NCI-H510A treated with DMSO at 0.1 percent for 48 hours (cell line): ENCODE data around the gene IDH2.
"Not testable (repeated sequence)": the region's sequence is repeated elsewhere in the genome, so short reads cannot be mapped to it uniquely, and the experiment has no call there.

Experiments used
- DNase-seq: peaks from one replicate; lab custom pipeline; 2025; lab: John Stamatoyannopoulos, UW

IDH2 gene

DNA sequence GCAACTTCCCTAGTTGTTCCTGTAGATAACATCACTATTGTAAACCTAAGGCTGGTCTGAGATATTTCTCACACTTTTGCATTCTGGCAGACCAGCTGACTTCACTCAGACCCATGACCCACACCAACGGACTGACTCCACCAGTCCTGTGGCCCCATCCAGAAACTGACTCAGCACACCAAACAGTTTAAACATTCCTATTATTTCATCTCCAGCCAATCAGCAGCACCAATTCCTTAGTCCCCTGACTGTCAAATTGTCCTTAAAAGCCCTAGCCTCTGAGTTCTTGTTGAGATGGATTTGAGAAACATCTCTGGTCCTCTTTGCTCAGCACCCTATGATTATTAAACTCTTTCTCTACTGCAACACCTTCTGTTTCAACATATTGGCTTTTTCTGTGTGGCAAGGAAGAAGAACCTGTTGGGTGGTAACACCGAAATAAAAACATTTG, 12.2 kb upstream of the IDH2 start:
- no peak for DNase-seq

DNA sequence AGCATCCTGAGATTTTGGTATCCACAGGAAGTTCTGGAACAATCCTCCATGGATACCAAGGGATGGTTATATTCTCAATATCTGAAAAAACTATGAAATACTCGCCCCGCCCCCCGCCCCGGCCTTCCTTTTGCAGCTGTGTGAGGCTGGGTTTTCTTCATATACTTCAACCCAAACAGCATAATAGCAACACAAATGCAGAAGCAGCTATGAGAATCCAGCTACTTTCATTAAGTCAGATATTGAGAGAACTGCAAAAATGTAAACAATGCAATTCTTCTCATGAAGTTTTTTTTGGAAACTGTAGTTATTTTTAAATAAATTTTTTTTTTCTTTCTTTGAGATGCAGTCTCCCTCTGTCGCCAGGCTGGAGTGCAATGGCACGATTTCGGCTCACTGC, 10.9 kb upstream of the IDH2 start:
- DNase-seq = no peak

DNA sequence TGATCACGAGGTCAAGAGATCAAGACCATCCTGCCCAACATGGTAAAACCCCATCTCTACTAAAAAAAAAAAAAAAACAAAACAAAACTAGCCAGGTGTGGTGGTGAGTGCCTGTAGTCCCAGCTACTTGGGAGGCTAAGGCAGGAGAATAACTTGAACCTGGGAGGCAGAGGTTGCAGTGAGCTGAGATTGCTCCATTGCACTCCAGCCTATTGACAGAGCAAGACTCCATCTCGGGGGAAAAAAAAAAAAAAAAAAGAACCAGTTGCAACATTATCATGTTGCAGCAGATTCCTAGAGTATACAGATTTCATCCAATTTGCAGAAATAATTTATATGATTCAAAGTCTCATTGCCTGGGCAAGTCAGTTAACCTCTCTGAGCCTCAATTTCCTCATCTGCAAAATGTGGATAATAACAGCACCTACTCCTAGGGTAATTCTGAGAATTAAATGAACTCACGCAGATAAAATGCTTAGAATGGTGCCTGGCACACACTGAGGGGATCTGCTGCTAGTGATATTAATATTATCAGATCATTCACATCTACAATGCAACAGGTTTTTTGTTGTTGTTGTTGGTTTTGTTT, 7.0 kb upstream of the IDH2 start:
- not testable (repeated sequence) for DNase-seq

DNA sequence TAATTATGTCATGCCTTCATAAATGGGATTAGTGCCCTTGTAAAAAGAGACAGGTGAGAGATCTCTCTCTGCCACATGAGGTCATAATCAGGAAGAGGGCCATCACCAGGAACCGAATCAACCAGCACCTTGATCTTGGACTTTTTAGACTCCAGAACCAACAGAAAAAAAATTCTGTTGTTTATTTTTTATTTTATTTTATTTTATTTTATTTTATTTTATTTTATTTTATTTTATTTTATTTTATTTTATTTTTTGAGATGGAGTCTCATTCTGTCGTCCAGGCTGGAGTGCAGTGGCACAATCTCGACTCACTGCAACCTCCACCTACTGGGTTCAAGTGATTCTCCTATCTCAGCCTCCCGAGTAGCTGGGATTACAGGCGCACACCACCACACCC, 5.8 kb upstream of the IDH2 start:
- DNase-seq = not testable (repeated sequence)

DNA sequence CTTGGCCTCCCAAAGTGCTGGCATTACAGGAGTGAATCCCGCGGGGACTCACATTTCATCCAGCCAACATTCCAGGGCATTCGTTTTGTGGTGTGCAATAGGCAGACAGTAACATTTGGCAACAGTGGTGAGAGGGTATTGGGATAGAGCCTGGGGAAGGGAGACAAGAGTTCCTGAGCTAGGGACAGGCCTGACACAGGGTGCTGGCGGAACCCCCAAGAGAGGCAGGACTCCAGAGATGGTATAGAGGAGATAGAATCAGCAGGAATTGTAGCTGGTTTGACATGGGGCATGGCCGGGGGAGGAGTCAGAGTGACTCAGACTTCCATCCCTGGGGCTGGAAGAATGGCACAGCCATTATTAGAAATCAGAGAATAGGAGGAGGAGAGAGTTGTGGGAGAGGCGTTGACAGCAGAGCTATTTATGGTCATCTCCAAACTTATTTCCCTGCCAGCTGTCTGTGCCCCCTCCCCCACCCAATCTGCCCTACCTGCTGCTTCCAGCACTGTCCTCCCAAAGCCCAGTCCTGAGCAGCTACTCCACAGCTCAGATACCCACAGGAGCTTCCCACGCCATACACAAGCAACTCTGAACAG, 4.4 kb upstream of the IDH2 start:
- peak; percentile 62 for DNase-seq

DNA sequence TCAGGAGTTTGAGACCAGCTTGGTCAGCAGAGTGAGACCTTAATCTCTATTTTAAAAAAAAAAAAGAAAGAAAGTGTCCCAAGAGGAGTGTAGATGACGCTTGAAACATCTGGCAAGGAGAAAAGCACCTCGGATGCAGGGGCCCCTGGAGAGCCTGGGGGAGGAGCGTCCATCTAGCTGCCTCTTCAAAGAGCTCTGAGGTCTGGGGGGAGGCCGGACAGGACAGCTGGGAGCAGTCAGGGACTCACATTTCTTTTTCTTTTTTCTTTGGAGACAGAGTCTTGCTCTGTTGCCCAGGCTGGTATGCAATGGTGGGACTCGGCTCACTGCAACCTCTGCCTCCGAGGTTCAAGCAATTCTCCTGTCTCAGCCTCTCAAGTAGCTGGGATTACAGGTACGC, 3.3 kb upstream of the IDH2 start:
- no peak for DNase-seq

DNA sequence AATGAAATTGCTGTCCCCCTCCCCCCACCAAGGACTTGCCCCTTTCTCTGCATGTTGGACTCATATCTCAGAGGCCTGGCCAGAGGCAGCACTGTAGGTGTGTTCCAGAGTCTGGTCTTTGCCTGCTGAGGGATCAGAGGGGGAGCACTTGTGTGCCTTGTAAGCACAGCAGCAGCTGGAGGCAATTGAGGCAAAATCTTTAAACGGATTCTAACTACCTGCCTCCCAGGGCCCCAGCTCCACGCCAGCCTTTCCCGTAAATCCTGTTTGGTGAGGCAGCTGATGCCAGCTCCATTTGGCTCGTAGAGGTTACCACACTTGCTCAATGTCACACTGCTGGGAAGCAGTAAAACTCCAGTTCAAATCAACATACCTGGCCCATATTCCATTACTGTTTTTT, 2.3 kb upstream of the IDH2 start:
- DNase-seq = peak; percentile 69

DNA sequence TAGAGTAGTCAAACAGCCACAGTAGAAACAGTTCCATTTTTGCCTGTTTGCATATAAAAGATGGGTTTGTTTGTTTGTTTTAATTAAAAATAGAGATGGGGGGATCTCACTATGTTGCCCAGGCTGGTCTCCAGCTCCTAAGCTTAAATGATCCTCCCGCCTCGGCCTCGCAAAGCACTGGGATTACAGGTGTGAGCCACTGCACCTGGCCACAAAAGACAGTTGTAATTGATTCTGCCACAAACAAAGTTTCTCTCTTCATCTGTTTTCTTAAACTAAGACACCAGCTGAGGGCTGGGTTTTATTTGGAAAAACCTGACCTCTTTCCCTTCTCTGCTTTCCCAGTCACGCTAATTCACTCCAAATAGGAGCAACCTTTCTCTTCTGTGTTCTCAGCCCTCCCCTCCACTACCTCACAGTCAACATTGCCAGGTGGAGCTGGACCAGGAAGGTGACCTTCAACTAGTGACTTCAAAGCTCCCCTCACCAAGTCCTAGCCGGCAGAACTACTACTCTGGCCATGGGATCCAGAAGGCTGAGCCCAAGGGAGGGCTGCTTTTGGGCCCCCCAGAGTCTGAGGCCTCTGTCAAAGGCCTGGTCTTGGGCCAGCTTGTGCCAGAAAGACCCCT, 1.5 kb upstream of the IDH2 start:
- peak; percentile 58 for DNase-seq

DNA sequence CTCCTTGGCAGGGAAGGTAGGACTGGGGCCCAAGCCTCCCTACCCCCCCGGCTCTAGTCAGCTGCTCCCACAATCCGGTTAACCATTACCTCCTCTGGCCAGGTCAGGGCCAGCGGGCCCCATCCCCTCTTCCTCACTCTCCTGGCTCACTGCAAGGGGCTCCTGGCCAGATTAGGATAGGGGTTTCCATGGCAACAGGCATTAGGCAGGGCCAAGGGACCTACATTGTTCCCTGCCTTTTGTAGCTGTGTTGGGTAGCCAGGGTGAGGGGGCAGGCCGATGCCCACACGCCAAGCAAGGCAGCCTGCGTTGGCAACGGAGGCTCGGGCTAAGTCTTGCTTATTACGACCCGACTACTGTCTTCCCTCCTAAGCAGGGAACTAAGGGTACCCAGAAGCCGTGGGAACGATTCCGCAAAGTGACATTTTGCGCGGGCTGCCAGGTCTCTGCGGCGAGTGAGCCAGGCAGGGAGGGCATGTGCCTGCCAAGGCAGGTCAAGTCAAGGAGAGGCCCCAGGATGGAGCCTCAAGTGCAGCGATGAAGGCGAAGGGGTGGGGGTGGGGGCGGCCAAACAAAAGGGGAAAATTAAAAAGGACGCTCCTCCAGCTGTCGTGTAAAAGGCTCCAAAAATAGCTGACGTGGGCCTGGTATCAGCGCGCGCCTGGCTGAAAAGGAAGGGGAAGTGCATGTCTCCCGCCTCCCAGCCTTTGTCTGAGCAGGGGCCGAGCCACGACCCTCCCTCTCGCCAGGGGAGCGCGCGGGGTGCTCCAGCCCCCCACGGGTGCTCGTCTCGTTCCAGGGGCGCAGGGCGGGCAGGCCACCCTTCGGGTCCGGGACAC, 919 bp downstream of the IDH2 start:
- peak; percentile 17 for DNase-seq

DNA sequence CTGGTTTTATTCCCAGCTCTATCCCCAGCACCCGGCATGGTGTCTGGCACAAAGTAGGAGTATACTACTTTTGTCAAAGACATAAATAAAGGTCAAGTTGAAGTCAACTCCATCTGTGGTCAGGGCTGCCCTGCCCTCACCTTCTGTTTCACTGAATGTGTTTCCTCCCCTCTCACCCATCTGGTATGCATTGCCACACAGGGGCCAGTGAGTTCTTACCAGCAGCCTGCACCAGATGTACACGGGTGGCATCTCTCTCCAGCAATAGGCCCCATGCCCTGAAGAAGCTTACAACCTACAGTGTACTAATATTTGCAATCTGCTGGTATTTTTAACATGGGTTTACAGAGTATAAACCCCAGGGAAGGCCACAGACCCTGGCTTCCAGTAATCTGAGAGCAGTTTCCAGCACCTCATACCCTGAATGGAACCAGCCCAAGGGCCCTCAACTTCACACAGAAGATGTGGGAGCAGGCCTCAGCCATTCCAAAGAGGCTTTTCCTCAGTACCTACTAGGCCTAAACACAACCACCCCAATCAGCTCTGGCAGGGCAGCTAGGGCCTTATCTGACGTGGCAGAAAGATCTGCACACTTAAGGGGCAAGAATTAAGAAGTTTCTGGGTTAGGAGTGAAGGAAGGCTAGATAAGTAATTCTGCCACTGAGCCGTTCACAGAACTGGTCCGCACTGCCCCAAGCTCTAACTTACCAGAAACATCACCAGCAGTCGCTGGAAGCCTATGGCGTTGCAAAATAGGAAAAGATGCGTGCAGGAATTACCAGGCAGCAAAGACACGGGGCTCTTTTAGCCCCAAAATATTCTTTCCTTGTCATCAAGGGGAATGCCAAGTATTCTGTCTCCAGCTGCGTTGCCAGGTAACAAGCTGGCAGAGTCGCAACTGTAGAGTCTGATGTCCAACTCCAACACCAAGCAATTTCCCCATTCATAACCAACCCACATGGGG, 2.1 kb downstream of the IDH2 start:
- no peak for DNase-seq

DNA sequence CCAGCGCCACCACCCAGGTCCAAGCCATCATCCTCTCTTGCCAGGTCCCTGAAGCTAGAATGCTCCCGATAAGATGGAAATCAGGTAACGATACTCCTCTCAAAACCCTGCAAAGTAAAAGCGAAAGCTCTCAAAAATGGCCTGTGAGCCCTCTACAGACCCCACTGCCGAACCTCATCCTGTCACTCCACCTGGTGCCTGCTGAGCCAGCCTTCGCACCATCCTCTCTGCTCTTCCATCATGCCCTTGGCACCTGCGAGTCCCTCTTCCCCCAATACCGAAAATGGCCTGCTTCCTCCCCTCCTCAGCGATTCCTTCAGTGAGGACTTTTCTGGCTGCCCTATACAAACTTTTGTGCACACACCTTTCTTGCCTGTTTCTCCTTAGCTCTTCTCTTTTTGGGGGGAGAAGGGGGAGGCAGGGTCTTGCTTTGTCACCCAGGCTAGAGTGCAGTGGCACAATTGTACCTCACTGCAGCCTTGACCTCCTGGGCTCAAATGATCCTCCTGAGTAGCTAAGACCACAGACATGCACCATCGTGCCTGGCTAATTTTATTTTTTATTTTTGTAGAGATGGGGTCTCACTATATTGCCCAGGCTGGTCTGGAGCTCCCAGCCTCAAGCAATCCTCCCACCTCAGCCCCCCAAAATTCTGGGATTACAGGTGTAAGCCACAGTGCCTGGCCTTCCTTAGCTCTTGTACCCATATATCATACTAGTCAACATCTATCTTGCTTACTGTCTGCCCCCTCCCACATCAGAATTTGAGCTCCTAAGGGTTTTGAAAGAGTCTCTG, 3.0 kb downstream of the IDH2 start:
- no peak for DNase-seq

DNA sequence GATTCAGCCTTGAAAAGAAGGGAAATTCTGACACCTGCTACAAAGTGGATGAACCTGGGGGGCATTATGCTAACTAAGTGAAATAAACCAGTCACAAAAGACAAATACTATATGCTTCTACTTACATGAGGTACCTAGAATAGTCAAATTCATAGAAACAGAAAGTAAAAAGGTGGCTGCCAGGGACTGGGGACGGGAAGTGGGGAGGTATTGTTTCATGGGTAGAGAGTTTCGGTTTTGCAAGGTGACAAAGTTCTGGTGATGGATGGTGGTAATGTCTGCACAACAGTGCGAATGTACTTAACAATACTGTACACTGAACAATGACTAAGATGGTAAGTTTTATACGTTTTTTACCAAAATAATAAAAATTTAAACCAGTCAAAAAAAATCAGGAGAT, 4.8 kb downstream of the IDH2 start:
- no peak for DNase-seq

DNA sequence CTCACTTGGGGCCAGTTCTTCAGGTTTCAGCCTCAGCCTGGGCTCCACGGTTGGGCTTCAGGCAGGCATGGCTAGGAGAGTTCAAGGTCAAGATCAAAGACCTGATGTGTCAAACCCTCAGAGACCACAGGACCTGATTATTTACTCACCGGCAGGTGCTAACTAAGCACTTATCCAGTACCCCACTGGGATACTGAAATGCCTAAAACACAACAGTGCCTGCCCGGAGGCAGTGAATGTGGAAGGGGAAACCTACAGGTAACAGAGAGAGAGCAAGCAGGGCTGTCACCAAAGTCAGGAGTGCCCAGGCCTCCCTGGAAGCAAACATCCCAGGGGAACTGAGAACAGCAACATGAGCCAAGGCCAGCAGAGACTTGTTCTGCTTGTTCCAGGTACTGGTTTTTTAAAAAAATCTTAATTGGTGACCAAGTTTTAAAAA, 6.7 kb downstream of the IDH2 start:
- peak; percentile 64 for DNase-seq

DNA sequence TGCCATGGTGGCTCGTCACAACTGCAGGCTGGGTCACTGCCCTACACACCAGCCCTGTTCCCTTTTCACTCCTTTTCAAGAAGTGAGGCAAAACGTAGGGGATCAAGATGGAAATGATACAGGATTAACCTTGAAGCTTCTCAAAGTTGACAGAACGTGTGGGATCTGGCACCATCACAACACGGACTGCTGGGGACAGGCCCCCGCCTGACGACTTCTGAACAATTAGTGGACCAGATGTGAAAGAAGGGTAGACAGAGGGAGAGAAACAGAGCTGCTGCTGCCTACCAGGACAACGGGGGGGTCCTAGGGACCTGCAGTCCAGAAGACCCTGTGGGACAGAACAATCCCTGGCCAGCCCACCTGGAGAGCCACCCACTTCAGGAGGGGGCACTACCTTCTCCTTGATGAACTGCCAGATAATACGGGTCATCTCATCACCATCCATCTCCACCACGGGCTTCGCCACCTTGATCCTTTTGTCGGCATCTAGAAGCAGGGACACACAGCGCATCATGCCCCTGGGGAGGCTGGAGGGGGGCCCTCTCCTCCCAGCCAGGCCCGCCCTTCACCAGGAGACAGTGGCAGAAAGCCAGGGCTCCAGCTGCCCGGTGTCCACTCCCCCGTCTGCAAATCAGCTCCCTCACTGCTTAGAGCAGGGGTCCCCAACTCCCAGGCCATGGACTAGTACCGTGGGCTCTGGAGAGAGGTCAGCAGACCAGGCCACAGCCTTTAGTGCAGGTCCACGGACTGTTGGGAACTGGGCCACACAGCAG, 10.9 kb downstream of the IDH2 start:
- DNase-seq = no peak

DNA sequence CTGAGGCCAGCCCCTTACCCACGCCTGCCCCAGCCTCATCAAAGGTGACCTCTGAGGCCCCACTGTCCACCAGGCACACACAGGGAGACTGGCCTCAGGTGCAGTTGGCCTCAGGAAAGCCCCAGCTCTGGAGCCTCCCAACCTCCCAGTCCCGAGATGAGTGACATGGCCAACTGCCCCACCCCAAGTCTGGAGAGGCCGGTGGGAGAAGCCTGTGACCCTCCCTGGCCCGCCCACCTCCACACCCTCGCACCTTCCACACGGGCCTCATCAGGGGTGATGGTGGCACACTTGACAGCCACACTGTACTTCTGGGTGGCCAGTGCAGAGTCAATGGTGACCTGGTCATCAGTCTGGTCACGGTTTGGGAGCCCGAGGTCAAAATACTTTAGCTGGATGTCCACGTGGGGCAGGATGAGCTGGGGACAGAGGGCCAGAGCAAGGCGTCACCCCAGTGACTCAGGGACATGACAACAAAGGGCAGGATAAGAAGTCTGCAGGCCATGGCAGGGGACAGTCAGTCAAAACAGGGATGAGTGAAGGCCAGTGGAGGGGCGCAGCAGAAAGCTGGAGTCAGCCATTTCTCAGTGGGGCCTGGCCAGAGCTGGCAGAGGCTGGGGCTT, 11.9 kb downstream of the IDH2 start:
- no peak for DNase-seq

DNA sequence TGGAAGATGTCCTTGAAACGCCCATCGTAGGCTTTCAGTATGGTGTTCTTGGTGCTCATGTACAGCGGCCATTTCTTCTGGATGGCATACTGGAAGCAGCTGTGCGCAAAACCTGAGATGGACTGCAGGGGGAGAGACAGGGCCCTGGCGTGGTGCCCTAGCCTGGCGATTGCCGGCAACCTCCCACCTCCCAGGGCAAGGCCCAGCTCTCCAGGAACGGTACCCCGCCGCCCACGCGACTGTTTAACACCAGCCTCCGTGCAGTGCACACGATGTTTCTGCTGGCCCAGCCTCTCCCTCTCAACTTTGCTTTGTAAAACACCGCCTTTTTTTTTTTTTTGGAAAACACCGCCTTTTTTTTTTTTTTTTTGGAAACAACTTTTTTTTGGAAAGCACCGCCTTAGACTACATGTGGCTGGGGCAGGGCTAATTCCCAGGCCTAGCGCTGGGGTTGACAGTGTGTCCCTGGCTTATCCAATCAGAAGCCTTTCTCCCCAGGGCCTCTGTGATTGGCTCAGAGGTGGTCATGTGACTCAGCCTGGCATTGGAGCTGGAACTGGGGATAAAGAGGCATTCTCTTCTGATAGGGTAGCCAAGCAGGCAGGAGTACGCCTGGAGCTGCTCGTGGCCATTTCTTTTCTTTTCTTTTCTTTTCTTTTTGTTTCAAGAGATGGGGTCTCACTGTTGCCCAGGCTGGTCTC, 14.7 kb downstream of the IDH2 start:
- DNase-seq = no peak

DNA sequence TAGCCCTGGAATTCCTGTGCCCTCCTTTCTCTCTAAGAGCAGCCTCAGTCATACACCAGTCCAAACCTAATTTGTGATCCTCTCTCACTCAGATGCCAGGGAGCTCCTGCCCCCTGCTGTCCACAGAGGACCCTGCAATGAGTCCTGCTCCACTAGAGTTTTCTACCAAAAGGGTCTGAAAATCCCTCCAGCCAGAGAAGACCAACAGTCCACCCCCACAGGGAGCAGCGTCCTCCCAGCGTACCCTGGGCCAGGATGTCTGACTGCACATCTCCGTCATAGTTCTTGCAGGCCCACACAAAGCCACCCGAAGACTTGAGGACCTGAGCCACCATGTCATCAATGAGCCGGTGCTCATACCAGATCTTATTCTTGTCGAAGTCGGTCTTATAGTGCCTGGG, 15.4 kb downstream of the IDH2 start:
- peak; percentile 40 for DNase-seq

DNA sequence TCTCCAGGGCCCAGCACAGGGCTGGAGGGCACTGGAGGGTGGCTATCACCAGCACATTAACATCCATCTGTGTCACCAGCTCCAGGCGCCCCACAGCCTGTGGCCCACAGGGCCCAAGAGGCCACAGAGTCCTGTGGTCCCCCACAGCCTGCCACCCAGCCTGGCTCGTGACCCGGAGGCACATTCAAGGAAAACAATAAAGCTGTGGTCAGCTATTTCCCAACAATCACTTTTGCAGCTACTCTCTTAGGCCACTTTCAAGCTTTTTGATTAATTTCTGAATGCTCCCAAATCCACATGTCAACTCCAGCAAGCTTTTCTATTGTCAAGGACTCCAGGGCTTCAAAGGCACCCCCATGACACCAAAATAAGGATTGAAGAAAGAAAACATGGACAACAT, 16.7 kb downstream of the IDH2 start:
- DNase-seq = no peak

DNA sequence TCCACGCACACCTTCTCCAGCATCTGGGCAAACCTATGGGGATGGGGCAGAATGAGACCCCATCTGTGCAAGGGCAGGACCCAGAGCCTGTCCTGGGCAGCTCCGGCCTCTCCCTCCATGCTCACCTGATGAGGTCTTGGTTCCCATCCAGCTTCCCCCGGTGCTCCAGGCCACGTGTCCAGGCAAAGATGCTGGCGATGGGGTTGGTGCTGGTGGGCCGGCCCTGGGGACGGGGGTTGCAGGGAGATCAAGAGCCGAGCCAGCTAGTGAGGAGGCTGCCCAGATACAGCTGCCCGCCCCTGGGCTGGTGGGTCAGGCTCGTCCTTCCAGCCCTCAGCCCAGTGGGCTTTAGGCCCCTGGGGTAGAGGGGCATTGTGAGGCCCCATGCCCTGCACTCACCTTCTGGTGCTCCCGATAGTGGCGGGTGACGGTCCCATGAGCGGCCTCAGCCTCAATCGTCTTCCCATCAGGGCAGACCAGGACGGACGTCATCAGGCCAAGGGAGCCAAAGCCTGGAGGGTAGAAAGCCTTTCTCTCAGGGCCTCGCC, 17.3 kb downstream of the IDH2 start:
- no peak for DNase-seq
